K562 (cell line): ENCODE data around the gene ARR3. TPM values are rescaled to one million over a fixed set of nuclear protein-coding genes. Genes with fewer than 3 reads are reported as not detected.
A peak's percentile ranks its signal among the peaks of the same experiment; 100 is the strongest.

Experiments
- ATAC-seq: fragments of 200-7000 bp; cut with Tn5 transposase; 3 replicates; pipeline ENCODE4 v1.9.1; 2020; ENCODE audit warnings: moderate library complexity
- BruUV-seq: library from RNA; stranded (reverse); fragments of 400-500 nt; replicated peaks from 2 replicates; lab custom pipeline; 2021; lab: Mats Ljungman, UMichigan
- CTCF ChIA-PET: fragments of 300-600 bp; formaldehyde crosslinking; extraction: SDS; loops from one replicate; lab custom pipeline; 2021; ENCODE audit warnings: low intra/inter-chr PET ratio; lab: Yijun Ruan, JAX
- POLR2A ChIA-PET: fragments of 300-600, 350-650 bp; sonication (Branson Sonifier 250); formaldehyde crosslinking; extraction: SDS; loops from one replicate; lab custom pipeline; 2021; ENCODE audit warnings: antibody characterized with exemption, inconsistent platforms; lab: Yijun Ruan, JAX
- DNase-seq, 4 experiments: peaks; one replicate each; pipeline versions ENCODE4 v3.0.0 to v3.0.0-alpha.2; 2011 to 2018; ENCODE audit warnings: low spot score in 3 of 4, mixed read lengths in 3 of 4; ENCODE audit errors: extremely low read depth in 1 of 4
- FAIRE-seq: peaks from 2 replicates; lab custom pipeline; 2011; peaks lifted over from hg19 to GRCh38; lab: Jason Lieb, UNC
- H2AFZ ChIP-seq: 2 replicates; pipeline ENCODE4 v1.6.0; 2011; ENCODE audit warnings: low read depth, low read length, control low read depth, inconsistent platforms
- H3K27ac ChIP-seq: fragments of 200-600 bp; 3 replicates; pipeline ENCODE4 v1.8.0; 2011; ENCODE audit warnings: low read depth, mild to moderate bottlenecking, control low read depth, inconsistent platforms, low read length, moderate library complexity, mixed read lengths; ENCODE audit errors: extremely low read depth
- H3K27me3 ChIP-seq, 2 experiments: fragments of 300-600 bp in 1 of 2; 2 replicates in 1 of 2; 3 replicates in 1 of 2; pipeline versions ENCODE4 v1.6.0 to v1.8.0; 2011; ENCODE audit warnings: inconsistent platforms in 2 of 2, low read length in 2 of 2, mild to moderate bottlenecking in 1 of 2, mixed read lengths in 1 of 2, moderate library complexity in 1 of 2; ENCODE audit not compliant: control insufficient read depth in 2 of 2, insufficient read depth in 2 of 2
- H3K36me3 ChIP-seq: fragments of 300-600 bp; 3 replicates; pipeline ENCODE4 v1.8.0; 2011; ENCODE audit warnings: mild to moderate bottlenecking, low read length, inconsistent platforms; ENCODE audit not compliant: control insufficient read depth, insufficient read depth
- H3K4me1 ChIP-seq, 2 experiments: fragments of 200-600 bp in 1 of 2; replicated peaks in 1 of 2; 2 replicates in 1 of 2; 3 replicates in 1 of 2; pipeline versions ENCODE4 v1.5.1 to v1.8.0; 2011; ENCODE audit warnings: inconsistent platforms in 2 of 2, low read length in 2 of 2, mild to moderate bottlenecking in 1 of 2, mixed read lengths in 1 of 2, moderate library complexity in 1 of 2; ENCODE audit not compliant: control insufficient read depth in 2 of 2, insufficient read depth in 2 of 2
- H3K4me2 ChIP-seq: 2 replicates; pipeline ENCODE4 v1.6.1; 2011; ENCODE audit warnings: low read length, control low read depth, inconsistent platforms, mixed read lengths; ENCODE audit not compliant: insufficient read depth
- H3K4me3 ChIP-seq: fragments of 200-600 bp; sonication (generic), shearing (Covaris generic); 2 replicates; pipeline ENCODE4 v1.5.1; 2016; ENCODE audit warnings: control low read depth, inconsistent platforms
- H3K79me2 ChIP-seq: fragments of 200-600 bp; 3 replicates; pipeline ENCODE4 v1.8.0; 2011; ENCODE audit warnings: low read length, inconsistent platforms; ENCODE audit not compliant: control insufficient read depth, insufficient read depth
- H3K9ac ChIP-seq, 2 experiments: 2 replicates each; pipeline versions ENCODE4 v1.6.0 to v1.6.1; 2011; ENCODE audit warnings: low read depth in 2 of 2, low read length in 2 of 2, control low read depth in 1 of 2, inconsistent platforms in 1 of 2, mild to moderate bottlenecking in 1 of 2, mixed read lengths in 1 of 2; ENCODE audit not compliant: insufficient read depth in 1 of 2
- H3K9me1 ChIP-seq: one replicate; pipeline ENCODE4 v1.6.0; 2011; ENCODE audit warnings: inconsistent platforms, mild to moderate bottlenecking, low read length, moderate library complexity; ENCODE audit not compliant: control insufficient read depth, insufficient read depth
- H3K9me3 ChIP-seq: replicated peaks from 2 replicates; pipeline ENCODE4 v1.5.1; 2011; ENCODE audit warnings: low read depth, low read length, inconsistent platforms; ENCODE audit not compliant: control insufficient read depth, insufficient read depth
- H4K20me1 ChIP-seq: replicated peaks from 2 replicates; pipeline ENCODE4 v1.6.1; 2011; ENCODE audit warnings: low read length, inconsistent platforms, mixed read lengths; ENCODE audit not compliant: control insufficient read depth, insufficient read depth
- BRF1 ChIP-seq: IDR thresholded peaks from 3 replicates; pipeline ENCODE4 v1.6.1; 2011; ENCODE audit warnings: borderline replicate concordance, mild to moderate bottlenecking; ENCODE audit not compliant: insufficient read length; ENCODE audit errors: extremely low read depth
- ETV6 ChIP-seq, 3 experiments: fragments of 150-350 bp in 1 of 3; sonication (generic) in 1 of 3; formaldehyde crosslinking in 1 of 3; IDR thresholded peaks; 2 replicates each; pipeline versions ENCODE4 v1.6.1 to v1.8.0; 2014 to 2022; ENCODE audit warnings: borderline replicate concordance in 2 of 3, low read depth in 2 of 3, antibody characterized with exemption in 1 of 3, low read length in 1 of 3, mild to moderate bottlenecking in 1 of 3, missing genetic modification reagents in 1 of 3
- MEIS2 ChIP-seq: fragments of 450-650 bp; IDR thresholded peaks from 2 replicates; pipeline ENCODE4 v1.6.1; 2014; ENCODE audit warnings: mild to moderate bottlenecking; ENCODE audit not compliant: partially characterized antibody
- NONO ChIP-seq, 2 experiments: fragments of 200-400 bp in 1 of 2; fragments of 450-650 bp in 1 of 2; formaldehyde crosslinking in 1 of 2; IDR thresholded peaks; 2 replicates each; pipeline ENCODE4 v1.6.1; 2017; ENCODE audit warnings: low read depth in 2 of 2, mild to moderate bottlenecking in 2 of 2, moderate library complexity in 2 of 2, low read length in 1 of 2
- ZNF41 ChIP-seq: fragments of 250-450 bp; sonication (Bioruptor Pico); conservative IDR thresholded peaks from 2 replicates; pipeline ENCODE4 v1.4.0; 2020; ENCODE audit warnings: mild to moderate bottlenecking
- WGBS: fragments of 100-300 bp; shearing (Covaris generic); methylation state at CpG from one replicate; pipeline ENCODE4 v1.1.6; 2016; ENCODE audit warnings: low coverage, mixed read lengths; ENCODE audit not compliant: insufficient coverage; ENCODE audit errors: missing lambda C conversion rate; 5-methylcytosine and 5-hydroxymethylcytosine counted together
- in situ Hi-C: fragments of 300-500 bp; cut with MboI; formaldehyde crosslinking; loops from 4 replicates; pipeline ENCODE4 v1.15.0; 2018; ENCODE audit warnings: inconsistent platforms, mixed read lengths
- intact Hi-C: fragments of 100-400 bp; cut with micrococcal nuclease; formaldehyde crosslinking; loops from 2 replicates; pipeline ENCODE4 v1.14.2; 2022
- polyA plus RNA-seq, 8 experiments: library from polyadenylated mRNA; depleted of rRNA in 4 of 8; stranded (reverse) in 5 of 8; unstranded in 3 of 8; fragments of >200 nt; fragmentation: Nextera tagmentation in 2 of 8; fragmentation: Illumina TruSeq in 1 of 8; extraction: Ambion mirVana in 2 of 8; extraction: Trizol in 1 of 8; gene quantifications; 2 replicates each; pipeline versions ENCODE4 v1.2.1 to v1.2.3, GENCODE V29; 2011 to 2014; ENCODE audit warnings: inconsistent platforms in 1 of 8, missing spikeins in 1 of 8
- total RNA-seq, 7 experiments: library from RNA; depleted of rRNA in 6 of 7; stranded (reverse); fragments of >200 nt in 6 of 7; fragmentation: Illumina TruSeq in 2 of 7; extraction: Trizol in 2 of 7; gene quantifications; 2 replicates each; pipeline versions ENCODE4 v1.2.1 to v1.2.3, GENCODE V29; 2011 to 2021; ENCODE audit warnings: low replicate concordance in 1 of 7
- TF ChIP-seq, protein P1 (sequence below), 2 experiments: IDR thresholded peaks in 1 of 2; conservative IDR thresholded peaks in 1 of 2; 2 replicates each; pipeline ENCODE4 v1.6.1; 2016; ENCODE audit warnings: low read depth in 2 of 2, mild to moderate bottlenecking in 1 of 2, missing compliant biosample characterization in 1 of 2, missing genetic modification characterization in 1 of 2, moderate library complexity in 1 of 2

The ARR3 gene
- total and polyA plus RNA-seq, 9 of the 15 experiments (the other 6 are each of a cell fraction or from before 2014, with no cell fraction given), result not detected

DNA sequence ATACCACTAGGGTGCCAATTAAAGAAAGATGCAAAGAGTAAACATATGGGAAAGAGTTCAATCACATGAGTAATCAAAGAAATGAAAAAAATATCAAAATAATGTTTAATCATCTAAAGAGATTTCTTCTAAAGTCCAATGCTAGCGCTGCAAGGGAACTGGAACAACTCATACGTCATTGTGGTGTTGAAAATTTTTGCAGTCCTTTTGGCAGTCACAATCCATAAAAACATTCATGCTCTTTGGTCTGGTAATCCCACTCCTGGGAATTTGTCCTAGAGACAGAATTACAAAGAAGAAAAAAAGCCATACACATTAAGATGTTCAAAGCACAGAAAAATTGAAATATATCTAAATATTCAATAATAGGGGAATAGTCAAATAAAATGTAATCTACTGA is 12.7 kb upstream of the ARR3 start:
- Histone ChIP-seq H3K4me2 (no peak overlapping the region), H3K9me1 (no peaks in the 10 kb centered on the region), H3K9ac (no peak overlapping the region)
- FAIRE-seq, result no peak
- POLR2A ChIA-PET, result no interaction called here
- no peak for TF ChIP-seq ZNF41 (CRISPR knock-in tag)
- no peak for TF ChIP-seq NONO (IDR thresholded peaks at IDR 0.05; ENCODE audit: low read depth in 2 of 2, low read length in 1 of 2)
- TF ChIP-seq, all 486 proteins: peak for 0
- H3K36me3 ChIP-seq, result no peaks in the 10 kb centered on the region
- ATAC-seq (no peak), DNase-seq (no peak)
- in situ Hi-C loops, result no loop called here
- no peaks in the 10 kb centered on the region for H3K9me3 ChIP-seq
- H2AFZ ChIP-seq, result no peak overlapping the region
- H3K4me3 ChIP-seq, result no peak overlapping the region
- no peaks in the 10 kb centered on the region for H3K79me2 ChIP-seq
- BruUV-seq, result no TSS peak
- WGBS, result 18% methylated on average over 2 of the region's 2 CpGs
- no peaks in the 10 kb centered on the region; the same call in none of the 2 replicates for H4K20me1 ChIP-seq
- no peaks in the 10 kb centered on the region; a peak in 1 of 5 replicates for H3K4me1 ChIP-seq
- CTCF ChIA-PET, result no interaction called here
- H3K27ac ChIP-seq, result no peak overlapping the region
- H3K27me3 ChIP-seq, result peaks cover 4 to 26% of the 10 kb centered on the region in 2 experiments; a peak in 4 of 5 replicates
- intact Hi-C loops, result no loop called here

DNA sequence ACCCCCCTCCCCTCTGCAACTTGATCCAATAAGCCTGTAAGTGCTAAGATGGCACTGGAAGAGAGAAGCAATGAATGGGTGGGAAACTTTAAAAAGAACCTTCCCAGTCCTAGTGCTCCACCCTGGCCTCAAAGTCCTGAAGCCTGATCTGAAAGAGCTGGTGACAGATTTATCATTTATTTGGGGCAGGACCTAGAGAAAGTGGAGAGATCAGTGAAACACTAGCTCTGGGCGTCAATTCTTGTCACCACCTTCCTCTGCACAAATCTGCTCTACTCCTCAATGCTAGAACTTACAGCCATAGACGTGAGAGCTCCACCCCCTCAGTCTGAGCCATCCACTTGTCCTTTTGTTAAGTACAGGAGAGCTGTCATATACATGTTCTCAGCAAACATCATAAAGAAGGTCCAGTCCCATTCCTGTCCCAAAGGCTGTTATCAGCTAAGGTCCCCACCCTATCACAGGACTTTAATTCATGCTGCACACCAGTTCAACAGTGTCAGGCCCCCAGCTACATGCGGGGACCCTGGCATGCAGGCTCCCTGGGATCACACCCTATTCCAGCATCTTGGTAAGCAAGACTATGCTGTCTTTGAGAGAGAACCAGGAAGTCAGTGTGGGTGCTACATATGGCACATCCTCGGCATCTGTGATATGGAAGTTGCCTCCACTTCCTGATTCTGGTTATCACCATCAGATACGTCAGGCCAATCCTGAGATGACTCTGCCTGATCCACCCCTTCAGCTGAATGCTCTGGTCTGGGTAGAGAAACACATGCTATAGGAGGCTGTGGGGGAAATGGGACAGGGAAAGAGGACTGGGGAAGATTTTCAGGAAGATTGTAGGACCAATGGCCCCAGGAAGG is 10.5 kb upstream of the ARR3 start:
- no peaks in the 10 kb centered on the region for H3K36me3 ChIP-seq
- in situ Hi-C loops, result no loop called here
- no peaks in the 10 kb centered on the region for H3K79me2 ChIP-seq
- TF ChIP-seq ETV6 (IDR thresholded peaks at IDR 0.05; ENCODE audit: borderline replicate concordance in 1 of 2, low read depth in 2 of 2, low read length in 1 of 2) (no peak), ETV6 (CRISPR knock-in tag; IDR thresholded peaks at IDR 0.05; ENCODE audit: borderline replicate concordance) (no peak), BRF1 (no peak), MEIS2 (peak; percentile 29)
- TF ChIP-seq, protein P1, sequence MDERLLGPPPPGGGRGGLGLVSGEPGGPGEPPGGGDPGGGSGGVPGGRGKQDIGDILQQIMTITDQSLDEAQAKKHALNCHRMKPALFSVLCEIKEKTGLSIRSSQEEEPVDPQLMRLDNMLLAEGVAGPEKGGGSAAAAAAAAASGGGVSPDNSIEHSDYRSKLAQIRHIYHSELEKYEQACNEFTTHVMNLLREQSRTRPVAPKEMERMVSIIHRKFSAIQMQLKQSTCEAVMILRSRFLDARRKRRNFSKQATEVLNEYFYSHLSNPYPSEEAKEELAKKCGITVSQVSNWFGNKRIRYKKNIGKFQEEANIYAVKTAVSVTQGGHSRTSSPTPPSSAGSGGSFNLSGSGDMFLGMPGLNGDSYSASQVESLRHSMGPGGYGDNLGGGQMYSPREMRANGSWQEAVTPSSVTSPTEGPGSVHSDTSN (CRISPR knock-in tag; IDR thresholded peaks at IDR 0.05; ENCODE audit: low read depth), result no peak
- TF ChIP-seq, protein P1 (tag; conservative IDR thresholded peaks at IDR 0.05; ENCODE audit: low read depth), result peak; percentile 23; the same call in 1 of the 2 replicates
- TF ChIP-seq, all 486 proteins: peak for 2
- Histone ChIP-seq H3K9me1 (no peaks in the 10 kb centered on the region), H2AFZ (no peak overlapping the region), H3K4me1 (no peaks in the 10 kb centered on the region; a peak in 1 of 5 replicates), H3K9ac (no peak overlapping the region), H3K4me3 (no peak overlapping the region), H3K27ac (no peak overlapping the region), H3K27me3 (peaks cover 4 to 31% of the 10 kb centered on the region in 2 experiments; a peak in 4 of 5 replicates), H4K20me1 (no peaks in the 10 kb centered on the region; the same call in none of the 2 replicates), H3K4me2 (no peak overlapping the region), H3K9me3 (no peaks in the 10 kb centered on the region)
- 8% methylated on average over 4 of the region's 5 CpGs for WGBS
- BruUV-seq, result no TSS peak
- CTCF ChIA-PET, result no interaction called here
- ATAC-seq, result no peak; the same call in 2 of the 3 replicates
- POLR2A ChIA-PET, result interaction anchor here (0.6 kb wide), 2 partner anchors 18 to 60 kb away, joined by 3 read pairs; no protein-coding TSS in a partner anchor
- no peak for FAIRE-seq
- intact Hi-C loops, result no loop called here
- no peak for DNase-seq
